ENCODE measurements around the gene DNAJB7.

Gene DNAJB7

DNA sequence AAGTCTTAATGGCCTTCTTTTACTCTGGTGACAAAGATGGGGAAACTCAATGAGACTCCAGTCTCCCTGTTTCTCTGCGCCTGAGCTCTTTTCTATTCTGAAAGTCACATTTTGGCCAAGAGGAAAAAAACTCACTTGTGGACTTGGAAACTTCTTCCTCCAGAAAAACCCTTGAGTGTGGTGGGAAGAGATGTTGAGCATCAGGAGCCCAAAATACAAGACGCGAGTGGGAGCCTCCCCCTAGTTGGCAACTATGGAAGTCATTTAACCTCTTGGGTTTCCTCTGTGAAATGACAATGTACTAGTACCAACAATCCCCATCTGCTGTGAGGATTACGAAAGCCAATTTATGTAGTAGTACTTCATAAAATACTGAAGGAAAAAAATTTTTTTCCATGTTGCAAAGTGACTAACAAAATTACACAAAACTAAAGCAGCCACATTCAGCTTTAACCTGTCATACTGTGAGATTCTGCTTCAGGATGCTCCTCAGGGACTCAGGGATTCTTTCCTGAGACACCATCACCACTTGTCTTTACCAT is 42.2 kb downstream of the DNAJB7 start:
- Histone ChIP-seq H3K9me3 (ENCODE audit: control insufficient read depth in 1 of 2, low read length in 2 of 2) (no peaks in the 10 kb centered on the region), H3K27ac (ENCODE audit: low read depth, low read length) (no peak overlapping the region), H3K27me3 (ENCODE audit: control insufficient read depth in 1 of 2, insufficient read depth in 2 of 2, low read length in 2 of 2) (no peaks in the 10 kb centered on the region), H3K4me3 (ENCODE audit: low read depth in 1 of 2, low read length in 2 of 2) (peak overlapping the region; percentile 98 to 99), H3K9ac (ENCODE audit: low read depth in 1 of 2, low read length in 2 of 2) (peak overlapping the region; percentile 48 to 89), H3K4me1 (ENCODE audit: control insufficient read depth in 1 of 2, insufficient read depth in 2 of 2, low read length in 2 of 2) (peaks cover 28 to 32% of the 10 kb centered on the region in 2 donors), H3K36me3 (ENCODE audit: control insufficient read depth in 1 of 2, insufficient read depth in 2 of 2, low read length in 2 of 2) (peaks cover 0 to 6% of the 10 kb centered on the region in 2 donors)

DNA sequence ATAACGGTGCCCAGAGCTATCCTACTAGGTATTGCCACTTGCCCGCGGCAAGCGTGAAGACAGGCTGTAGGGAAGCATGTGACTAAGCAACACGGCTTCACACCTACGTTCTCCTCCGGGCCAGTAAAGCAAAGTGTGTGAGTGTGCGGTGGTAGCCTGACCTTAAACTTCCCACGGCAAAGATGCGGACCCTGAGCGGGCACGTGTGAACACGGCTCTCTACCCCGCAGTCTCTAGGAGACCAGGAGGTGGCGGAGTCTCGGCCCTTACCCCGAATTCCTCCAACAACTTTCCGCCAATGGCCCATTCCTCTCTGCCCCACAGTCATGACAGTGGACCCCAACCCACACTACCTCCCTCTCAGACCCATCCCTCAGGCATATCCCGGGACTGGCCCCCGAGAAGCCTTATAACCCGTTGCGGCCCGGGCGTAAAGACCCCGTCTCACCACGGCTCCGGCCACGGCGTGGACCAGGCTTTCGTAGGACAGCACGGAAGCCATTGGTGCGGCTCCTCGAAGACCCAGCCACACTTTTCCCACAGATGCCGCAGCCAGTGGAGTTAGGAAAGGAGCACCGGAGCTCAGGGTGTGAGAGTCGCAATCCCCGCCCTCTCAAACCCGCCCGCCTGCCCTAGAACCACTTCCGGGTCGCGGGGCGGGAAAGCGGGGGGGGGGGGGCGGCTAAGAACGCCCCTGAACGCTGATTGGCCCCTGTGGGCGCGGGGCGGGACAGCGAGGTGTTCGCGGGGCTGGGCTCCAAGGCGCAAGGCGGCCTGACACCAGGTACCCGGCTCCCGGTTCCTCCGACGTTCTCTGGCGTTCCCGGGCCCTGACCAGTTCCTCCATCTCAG is 42.9 kb downstream of the DNAJB7 start, which contains the start of gene SLC25A17:
Gene SLC25A17, minus strand, starts transcription at position 600 of the 852 bp plus-strand sequence. Its CDS starts 98 bp downstream, at position 502.
- Histone ChIP-seq H3K36me3 (ENCODE audit: control insufficient read depth in 1 of 2, insufficient read depth in 2 of 2, low read length in 2 of 2) (peaks cover 0 to 6% of the 10 kb centered on the region in 2 donors), H3K27me3 (ENCODE audit: control insufficient read depth in 1 of 2, insufficient read depth in 2 of 2, low read length in 2 of 2) (no peaks in the 10 kb centered on the region), H3K9ac (ENCODE audit: low read depth in 1 of 2, low read length in 2 of 2) (peak within 1 kb of the TSS; percentile 87 to 89), H3K4me1 (ENCODE audit: control insufficient read depth in 1 of 2, insufficient read depth in 2 of 2, low read length in 2 of 2) (peaks cover 24 to 32% of the 10 kb centered on the region in 2 donors), H3K9me3 (ENCODE audit: control insufficient read depth in 1 of 2, low read length in 2 of 2) (no peaks in the 10 kb centered on the region), H3K27ac (ENCODE audit: low read depth, low read length) (peak within 1 kb of the TSS; percentile 39), H3K4me3 (ENCODE audit: low read depth in 1 of 2, low read length in 2 of 2) (peak within 1 kb of the TSS; percentile 98 to 99)

GRCh38 chr22:40818192-40818746 is 43.6 kb downstream of the DNAJB7 start:
- Histone ChIP-seq H3K27ac (ENCODE audit: low read depth, low read length) (no peak overlapping the region), H3K36me3 (ENCODE audit: control insufficient read depth in 1 of 2, insufficient read depth in 2 of 2, low read length in 2 of 2) (peaks cover 0 to 3% of the 10 kb centered on the region in 2 donors), H3K27me3 (ENCODE audit: control insufficient read depth in 1 of 2, insufficient read depth in 2 of 2, low read length in 2 of 2) (no peaks in the 10 kb centered on the region)

GRCh38 chr22:40817737-40818136 is 44.2 kb downstream of the DNAJB7 start:
- no peaks in the 10 kb centered on the region for H3K9me3 ChIP-seq (ENCODE audit: control insufficient read depth in 1 of 2, low read length in 2 of 2)
- no peaks in the 10 kb centered on the region for H3K27me3 ChIP-seq (ENCODE audit: control insufficient read depth in 1 of 2, insufficient read depth in 2 of 2, low read length in 2 of 2)
- no peak overlapping the region for H3K9ac ChIP-seq (ENCODE audit: low read depth in 1 of 2, low read length in 2 of 2)
- peak overlapping the region in 1 of 2 donors; percentile 98 for H3K4me3 ChIP-seq (ENCODE audit: low read depth in 1 of 2, low read length in 2 of 2)
- peaks cover 19 to 24% of the 10 kb centered on the region in 2 donors for H3K4me1 ChIP-seq (ENCODE audit: control insufficient read depth in 1 of 2, insufficient read depth in 2 of 2, low read length in 2 of 2)
- peaks cover 0 to 3% of the 10 kb centered on the region in 2 donors for H3K36me3 ChIP-seq (ENCODE audit: control insufficient read depth in 1 of 2, insufficient read depth in 2 of 2, low read length in 2 of 2)
- no peak overlapping the region for H3K27ac ChIP-seq (ENCODE audit: low read depth, low read length)

More at GRCh38 chr22:40818192-40818746, 43.6 kb downstream of the DNAJB7 start:
- H3K4me1 ChIP-seq (ENCODE audit: control insufficient read depth in 1 of 2, insufficient read depth in 2 of 2, low read length in 2 of 2): peaks cover 19 to 29% of the 10 kb centered on the region in 2 donors
- H3K4me3 ChIP-seq (ENCODE audit: low read depth in 1 of 2, low read length in 2 of 2): peak overlapping the region; percentile 98 to 99
- peak overlapping the region; percentile 87 to 89 for H3K9ac ChIP-seq (ENCODE audit: low read depth in 1 of 2, low read length in 2 of 2)
- no peaks in the 10 kb centered on the region for H3K9me3 ChIP-seq (ENCODE audit: control insufficient read depth in 1 of 2, low read length in 2 of 2)

DNA sequence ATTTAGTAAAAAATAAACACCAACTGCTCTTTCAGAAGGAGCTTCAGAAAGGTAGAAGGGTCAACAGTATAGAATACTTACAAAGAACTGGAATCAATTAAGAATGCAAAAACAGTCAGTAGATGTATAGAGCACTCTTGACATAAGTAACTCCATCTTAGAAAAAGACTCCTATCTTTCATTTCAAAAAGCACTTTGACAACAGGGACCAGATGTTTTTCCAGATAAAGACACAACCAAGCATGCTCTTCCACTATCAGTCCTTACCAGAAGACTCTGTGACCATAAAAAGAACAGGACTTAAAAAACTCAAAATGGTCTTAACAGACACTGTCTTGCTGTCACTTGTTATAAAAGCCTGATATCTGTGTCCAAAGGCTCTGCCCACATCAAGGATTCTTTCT is 48.0 kb downstream of the DNAJB7 start:
- Histone ChIP-seq H3K4me1 (ENCODE audit: control insufficient read depth in 1 of 2, insufficient read depth in 2 of 2, low read length in 2 of 2) (peaks cover 12 to 16% of the 10 kb centered on the region in 2 donors), H3K9ac (ENCODE audit: low read depth in 1 of 2, low read length in 2 of 2) (no peak overlapping the region), H3K9me3 (ENCODE audit: control insufficient read depth in 1 of 2, low read length in 2 of 2) (no peaks in the 10 kb centered on the region), H3K4me3 (ENCODE audit: low read depth in 1 of 2, low read length in 2 of 2) (no peak overlapping the region), H3K27me3 (ENCODE audit: control insufficient read depth in 1 of 2, insufficient read depth in 2 of 2, low read length in 2 of 2) (no peaks in the 10 kb centered on the region), H3K36me3 (ENCODE audit: control insufficient read depth in 1 of 2, insufficient read depth in 2 of 2, low read length in 2 of 2) (peaks cover 0 to 7% of the 10 kb centered on the region in 2 donors), H3K27ac (ENCODE audit: low read depth, low read length) (no peak overlapping the region)
